K562 (cell line): ENCODE data around the gene HBEGF. TPM values are rescaled to one million over a fixed set of nuclear protein-coding genes. Genes with fewer than 3 reads are reported as not detected.

Source experiments
- ATAC-seq: fragments of 200-7000 bp; cut with Tn5 transposase; 3 replicates; pipeline ENCODE4 v1.9.1; 2020; ENCODE audit warnings: moderate library complexity
- BruUV-seq: library from RNA; stranded (reverse); fragments of 400-500 nt; replicated peaks from 2 replicates; lab custom pipeline; 2021; lab: Mats Ljungman, UMichigan
- CTCF ChIA-PET: fragments of 300-600 bp; formaldehyde crosslinking; extraction: SDS; loops from one replicate; lab custom pipeline; 2021; ENCODE audit warnings: low intra/inter-chr PET ratio; lab: Yijun Ruan, JAX
- POLR2A ChIA-PET: fragments of 300-600, 350-650 bp; sonication (Branson Sonifier 250); formaldehyde crosslinking; extraction: SDS; loops from one replicate; lab custom pipeline; 2021; ENCODE audit warnings: antibody characterized with exemption, inconsistent platforms; lab: Yijun Ruan, JAX
- DNase-seq, 4 experiments: peaks; one replicate each; pipeline versions ENCODE4 v3.0.0 to v3.0.0-alpha.2; 2011 to 2018; ENCODE audit warnings: low spot score in 3 of 4, mixed read lengths in 3 of 4; ENCODE audit errors: extremely low read depth in 1 of 4
- FAIRE-seq: peaks from 2 replicates; lab custom pipeline; 2011; peaks lifted over from hg19 to GRCh38; lab: Jason Lieb, UNC
- H2AFZ ChIP-seq: 2 replicates; pipeline ENCODE4 v1.6.0; 2011; ENCODE audit warnings: low read depth, low read length, control low read depth, inconsistent platforms
- H3K27ac ChIP-seq: fragments of 200-600 bp; 3 replicates; pipeline ENCODE4 v1.8.0; 2011; ENCODE audit warnings: low read depth, mild to moderate bottlenecking, control low read depth, inconsistent platforms, low read length, moderate library complexity, mixed read lengths; ENCODE audit errors: extremely low read depth
- H3K27me3 ChIP-seq, 2 experiments: fragments of 300-600 bp in 1 of 2; 2 replicates in 1 of 2; 3 replicates in 1 of 2; pipeline versions ENCODE4 v1.6.0 to v1.8.0; 2011; ENCODE audit warnings: inconsistent platforms in 2 of 2, low read length in 2 of 2, mild to moderate bottlenecking in 1 of 2, mixed read lengths in 1 of 2, moderate library complexity in 1 of 2; ENCODE audit not compliant: control insufficient read depth in 2 of 2, insufficient read depth in 2 of 2
- H3K36me3 ChIP-seq: fragments of 300-600 bp; 3 replicates; pipeline ENCODE4 v1.8.0; 2011; ENCODE audit warnings: mild to moderate bottlenecking, low read length, inconsistent platforms; ENCODE audit not compliant: control insufficient read depth, insufficient read depth
- H3K4me1 ChIP-seq, 2 experiments: fragments of 200-600 bp in 1 of 2; replicated peaks in 1 of 2; 2 replicates in 1 of 2; 3 replicates in 1 of 2; pipeline versions ENCODE4 v1.5.1 to v1.8.0; 2011; ENCODE audit warnings: inconsistent platforms in 2 of 2, low read length in 2 of 2, mild to moderate bottlenecking in 1 of 2, mixed read lengths in 1 of 2, moderate library complexity in 1 of 2; ENCODE audit not compliant: control insufficient read depth in 2 of 2, insufficient read depth in 2 of 2
- H3K4me2 ChIP-seq: 2 replicates; pipeline ENCODE4 v1.6.1; 2011; ENCODE audit warnings: low read length, control low read depth, inconsistent platforms, mixed read lengths; ENCODE audit not compliant: insufficient read depth
- H3K4me3 ChIP-seq: fragments of 200-600 bp; sonication (generic), shearing (Covaris generic); 2 replicates; pipeline ENCODE4 v1.5.1; 2016; ENCODE audit warnings: control low read depth, inconsistent platforms
- H3K79me2 ChIP-seq: fragments of 200-600 bp; 3 replicates; pipeline ENCODE4 v1.8.0; 2011; ENCODE audit warnings: low read length, inconsistent platforms; ENCODE audit not compliant: control insufficient read depth, insufficient read depth
- H3K9ac ChIP-seq, 2 experiments: 2 replicates each; pipeline versions ENCODE4 v1.6.0 to v1.6.1; 2011; ENCODE audit warnings: low read depth in 2 of 2, low read length in 2 of 2, control low read depth in 1 of 2, inconsistent platforms in 1 of 2, mild to moderate bottlenecking in 1 of 2, mixed read lengths in 1 of 2; ENCODE audit not compliant: insufficient read depth in 1 of 2
- H3K9me1 ChIP-seq: one replicate; pipeline ENCODE4 v1.6.0; 2011; ENCODE audit warnings: inconsistent platforms, mild to moderate bottlenecking, low read length, moderate library complexity; ENCODE audit not compliant: control insufficient read depth, insufficient read depth
- H3K9me3 ChIP-seq: replicated peaks from 2 replicates; pipeline ENCODE4 v1.5.1; 2011; ENCODE audit warnings: low read depth, low read length, inconsistent platforms; ENCODE audit not compliant: control insufficient read depth, insufficient read depth
- H4K20me1 ChIP-seq: replicated peaks from 2 replicates; pipeline ENCODE4 v1.6.1; 2011; ENCODE audit warnings: low read length, inconsistent platforms, mixed read lengths; ENCODE audit not compliant: control insufficient read depth, insufficient read depth
- CBFA2T3 ChIP-seq: fragments of 450-650 bp; IDR thresholded peaks from 2 replicates; pipeline ENCODE4 v1.6.1; 2017
- EP400 ChIP-seq: fragments of 450-650 bp; IDR thresholded peaks from 2 replicates; pipeline ENCODE4 v1.6.1; 2017; ENCODE audit warnings: antibody characterized with exemption, mild to moderate bottlenecking, moderate library complexity
- SLC30A9 ChIP-seq: fragments of 250-450 bp; sonication (Bioruptor Pico); IDR thresholded peaks from 2 replicates; pipeline ENCODE4 v1.8.0; 2022; ENCODE audit warnings: mild to moderate bottlenecking, moderate library complexity
- ZNF766 ChIP-seq: fragments of 200-800 bp; sonication (Bioruptor generic); conservative IDR thresholded peaks from 2 replicates; pipeline ENCODE4 v1.6.1; 2016; ENCODE audit warnings: missing genetic modification characterization, missing compliant biosample characterization
- WGBS: fragments of 100-300 bp; shearing (Covaris generic); methylation state at CpG from one replicate; pipeline ENCODE4 v1.1.6; 2016; ENCODE audit warnings: low coverage, mixed read lengths; ENCODE audit not compliant: insufficient coverage; ENCODE audit errors: missing lambda C conversion rate; 5-methylcytosine and 5-hydroxymethylcytosine counted together
- in situ Hi-C: fragments of 300-500 bp; cut with MboI; formaldehyde crosslinking; loops from 4 replicates; pipeline ENCODE4 v1.15.0; 2018; ENCODE audit warnings: inconsistent platforms, mixed read lengths
- intact Hi-C: fragments of 100-400 bp; cut with micrococcal nuclease; formaldehyde crosslinking; loops from 2 replicates; pipeline ENCODE4 v1.14.2; 2022
- polyA plus RNA-seq, 8 experiments: library from polyadenylated mRNA; depleted of rRNA in 4 of 8; stranded (reverse) in 5 of 8; unstranded in 3 of 8; fragments of >200 nt; fragmentation: Nextera tagmentation in 2 of 8; fragmentation: Illumina TruSeq in 1 of 8; extraction: Ambion mirVana in 2 of 8; extraction: Trizol in 1 of 8; gene quantifications; 2 replicates each; pipeline versions ENCODE4 v1.2.1 to v1.2.3, GENCODE V29; 2011 to 2014; ENCODE audit warnings: inconsistent platforms in 1 of 8, missing spikeins in 1 of 8
- total RNA-seq, 7 experiments: library from RNA; depleted of rRNA in 6 of 7; stranded (reverse); fragments of >200 nt in 6 of 7; fragmentation: Illumina TruSeq in 2 of 7; extraction: Trizol in 2 of 7; gene quantifications; 2 replicates each; pipeline versions ENCODE4 v1.2.1 to v1.2.3, GENCODE V29; 2011 to 2021; ENCODE audit warnings: low replicate concordance in 1 of 7

HBEGF gene
- total and polyA plus RNA-seq, 9 of the 15 experiments (the other 6 are each of a cell fraction or from before 2014, with no cell fraction given): 0.11 to 1.1 (median 0.60) TPM

DNA sequence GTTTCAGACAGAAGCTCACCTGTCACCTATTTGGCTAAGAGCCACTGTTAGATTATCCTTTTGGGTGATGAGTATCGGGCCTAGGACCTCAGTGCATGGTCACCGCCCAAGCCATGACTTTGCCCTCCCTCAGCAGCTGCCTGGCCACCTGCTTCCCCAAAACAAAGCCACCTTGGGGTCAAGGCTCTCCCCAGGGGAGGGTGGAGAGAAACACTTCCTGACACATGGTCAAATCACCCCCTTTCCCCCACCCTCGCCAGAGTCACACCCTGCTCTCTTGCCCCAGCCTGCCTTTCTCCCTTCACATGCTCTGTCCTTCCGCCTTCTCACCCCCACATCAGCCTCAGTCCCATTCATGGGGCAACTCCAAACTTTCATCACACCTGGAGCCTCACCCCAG lies 1.7 kb upstream of the HBEGF start:
- in situ Hi-C loops (no loop called here), intact Hi-C loops (no loop called here)
- no peaks in the 10 kb centered on the region for H3K36me3 ChIP-seq
- H2AFZ ChIP-seq: no peak overlapping the region
- TF ChIP-seq CBFA2T3 (0 out of 2 replicates have a peak, but pooled peaks have one; percentile 15), ZNF766 (no peak)
- H3K4me1 ChIP-seq: peaks cover 13 to 15% of the 10 kb centered on the region in 2 experiments; a peak in 4 of 5 replicates
- no peak overlapping the region for H3K4me2 ChIP-seq
- peak overlapping the region in 1 of 2 experiments; percentile 65; a peak in 1 of 4 replicates for H3K9ac ChIP-seq
- no TSS peak for BruUV-seq
- DNase-seq (no peak), ATAC-seq (no peak), FAIRE-seq (no peak)
- no peaks in the 10 kb centered on the region for H4K20me1 ChIP-seq
- no peaks in the 10 kb centered on the region for H3K79me2 ChIP-seq
- H3K4me3 ChIP-seq: no peak overlapping the region
- ChIA-PET CTCF (no interaction called here), POLR2A (interaction anchor here (1.2 kb wide), 1 partner anchor 16 kb away, joined by 3 read pairs; no protein-coding TSS in a partner anchor)
- H3K9me3 ChIP-seq: no peaks in the 10 kb centered on the region
- H3K9me1 ChIP-seq: no peaks in the 10 kb centered on the region
- H3K27ac ChIP-seq: no peak overlapping the region
- H3K27me3 ChIP-seq: no peaks in the 10 kb centered on the region
- WGBS: 67% methylated on average over 4 of the region's 4 CpGs

DNA sequence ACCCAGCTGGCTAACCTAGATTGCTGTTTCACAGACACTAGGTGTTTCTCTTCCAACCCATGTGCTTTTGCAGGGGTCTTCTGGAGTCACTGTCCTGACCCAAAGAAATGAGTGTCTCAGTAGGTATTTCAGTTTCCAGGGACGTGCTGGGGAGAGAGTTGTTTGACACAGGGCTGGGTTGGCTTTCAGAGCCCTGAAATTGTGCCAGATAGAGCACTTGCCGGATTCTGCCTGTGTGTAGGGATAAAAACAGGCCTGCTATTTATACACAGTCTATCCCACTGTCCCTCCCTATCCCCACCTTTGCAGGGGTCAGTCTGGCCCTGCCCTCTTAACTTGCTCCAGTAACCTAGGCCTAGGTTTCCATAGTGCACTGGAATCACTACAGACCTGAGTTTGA lies 957 bp upstream of the HBEGF start:
- H3K4me1 ChIP-seq: peaks cover 13 to 23% of the 10 kb centered on the region in 2 experiments; a peak in 4 of 5 replicates
- POLR2A ChIA-PET: interaction anchor here (0.9 to 2.8 kb wide), 6 partner anchors 8 to 161 kb away, joined by 3 to 19 read pairs (median 4); no protein-coding TSS in a partner anchor
- H3K27ac ChIP-seq: no peak overlapping the region
- no peaks in the 10 kb centered on the region for H3K9me1 ChIP-seq
- no peaks in the 10 kb centered on the region for H3K36me3 ChIP-seq
- intact Hi-C loops: loop anchor here (2.0 kb wide), 1 partner anchor 173 kb away; the partner anchor contains the start of gene CYSTM1
- DNase-seq (no peak), FAIRE-seq (no peak), ATAC-seq (no peak)
- in situ Hi-C loops: no loop called here
- H3K9ac ChIP-seq: peak overlapping the region in 1 of 2 experiments; percentile 27; a peak in 2 of 4 replicates
- no peaks in the 10 kb centered on the region for H3K79me2 ChIP-seq
- CTCF ChIA-PET: interaction anchor here (0.5 to 1.2 kb wide), 3 partner anchors 103 to 372 kb away, joined by 3 to 4 read pairs (median 4); no protein-coding TSS in a partner anchor
- H3K27me3 ChIP-seq: no peaks in the 10 kb centered on the region
- H3K4me2 ChIP-seq: peak overlapping the region; percentile 77
- BruUV-seq: no TSS peak
- peak overlapping the region; percentile 85 for H2AFZ ChIP-seq
- 32% methylated on average over 2 of the region's 2 CpGs for WGBS
- no peaks in the 10 kb centered on the region for H3K9me3 ChIP-seq
- no peaks in the 10 kb centered on the region for H4K20me1 ChIP-seq
- TF ChIP-seq EP400: 0 out of 2 replicates have a peak, but pooled peaks have one; percentile 1
- no peak for TF ChIP-seq SLC30A9
- no peak overlapping the region; the same call in 1 of the 2 replicates for H3K4me3 ChIP-seq
